CD4-positive, alpha-beta memory T cell (primary cell): ENCODE data around the gene UBXN11. TPM values are rescaled to one million over a fixed set of nuclear protein-coding genes. Genes with fewer than 3 reads are reported as not detected.

Experiments
- CTCF ChIA-PET: fragments of 350-600 bp; sonication (Branson Sonifier 250); formaldehyde crosslinking; loops from one replicate; lab custom pipeline; 2021; ENCODE audit warnings: inconsistent platforms; ENCODE audit not compliant: partially characterized antibody; lab: Charles Lee
- POLR2A ChIA-PET: fragments of 350-600 bp; sonication (Branson Sonifier 250); formaldehyde crosslinking; loops from one replicate; lab custom pipeline; 2021; ENCODE audit not compliant: partially characterized antibody; lab: Charles Lee
- DNase-seq, 5 donors: peaks; one replicate each; pipeline versions ENCODE4 v3.0.0 to v3.0.0-alpha.2; 2020 to 2022; ENCODE audit warnings: mixed read lengths in 1 of 5
- H3K27ac ChIP-seq: one replicate; pipeline ENCODE4 v1.7.0; 2013; ENCODE audit warnings: low read depth, low read length
- H3K27me3 ChIP-seq: 2 replicates; pipeline ENCODE4 v1.7.0; 2013; ENCODE audit warnings: mild to moderate bottlenecking, low read length, moderate library complexity; ENCODE audit not compliant: insufficient read depth
- H3K36me3 ChIP-seq: 2 replicates; pipeline ENCODE4 v1.7.0; 2013; ENCODE audit warnings: mild to moderate bottlenecking, low read length, moderate library complexity; ENCODE audit not compliant: insufficient read depth
- H3K4me1 ChIP-seq: 2 replicates; pipeline ENCODE4 v1.7.0; 2013; ENCODE audit warnings: mild to moderate bottlenecking, low read length, moderate library complexity; ENCODE audit not compliant: insufficient read depth
- H3K4me3 ChIP-seq, 2 donors: one replicate each; pipeline ENCODE4 v1.7.0; 2013; ENCODE audit warnings: low read length in 2 of 2, mild to moderate bottlenecking in 1 of 2
- H3K9me3 ChIP-seq, 2 donors: one replicate each; pipeline ENCODE4 v1.7.0; 2013; ENCODE audit warnings: low read length in 2 of 2, control low read depth in 1 of 2; ENCODE audit not compliant: control insufficient read depth in 1 of 2
- H3K27ac Mint-ChIP-seq, 7 donors: one replicate each; pipeline ENCODE4 v1.8.0; 2020 to 2021; ENCODE audit warnings: mixed read lengths in 7 of 7, mild to moderate bottlenecking in 6 of 7, inconsistent platforms in 3 of 7, moderate library complexity in 3 of 7
- H3K27me3 Mint-ChIP-seq, 2 donors: one replicate each; pipeline ENCODE4 v1.8.0; 2020 to 2021; ENCODE audit warnings: mixed read lengths in 2 of 2
- H3K36me3 Mint-ChIP-seq, 2 donors: one replicate each; pipeline ENCODE4 v1.8.0; 2020 to 2021; ENCODE audit warnings: mixed read lengths in 2 of 2, inconsistent platforms in 1 of 2, mild to moderate bottlenecking in 1 of 2
- H3K4me1 Mint-ChIP-seq, 4 donors: one replicate each; pipeline ENCODE4 v1.8.0; 2020 to 2021; ENCODE audit warnings: mixed read lengths in 4 of 4, mild to moderate bottlenecking in 1 of 4
- H3K4me3 Mint-ChIP-seq, 8 donors: one replicate each; pipeline ENCODE4 v1.8.0; 2020 to 2021; ENCODE audit warnings: mixed read lengths in 8 of 8, mild to moderate bottlenecking in 7 of 8, moderate library complexity in 6 of 8, inconsistent platforms in 3 of 8
- H3K9me3 Mint-ChIP-seq, 8 donors: one replicate each; pipeline ENCODE4 v1.8.0; 2020 to 2021; ENCODE audit warnings: mixed read lengths in 8 of 8, mild to moderate bottlenecking in 5 of 8, inconsistent platforms in 3 of 8, moderate library complexity in 1 of 8
- intact Hi-C: fragments of 100-400 bp; cut with micrococcal nuclease; formaldehyde crosslinking; loops from one replicate; pipeline ENCODE4 v1.15.1; 2023
- polyA plus RNA-seq, 2 donors: library from polyadenylated mRNA; unstranded; fragments of 300-500 nt; fragmentation: Illumina TruSeq; gene quantifications; one replicate each; pipeline ENCODE4 v1.2.3, GENCODE V29; 2021
- total RNA-seq, 2 experiments: library from RNA; stranded (reverse); gene quantifications; one replicate each; pipeline ENCODE4 v1.2.3, GENCODE V29; 2021

UBXN11 gene
- total and polyA plus RNA-seq, 4 experiments from 2014 or later = 13.3 to 117 (median 66.4) TPM

DNA sequence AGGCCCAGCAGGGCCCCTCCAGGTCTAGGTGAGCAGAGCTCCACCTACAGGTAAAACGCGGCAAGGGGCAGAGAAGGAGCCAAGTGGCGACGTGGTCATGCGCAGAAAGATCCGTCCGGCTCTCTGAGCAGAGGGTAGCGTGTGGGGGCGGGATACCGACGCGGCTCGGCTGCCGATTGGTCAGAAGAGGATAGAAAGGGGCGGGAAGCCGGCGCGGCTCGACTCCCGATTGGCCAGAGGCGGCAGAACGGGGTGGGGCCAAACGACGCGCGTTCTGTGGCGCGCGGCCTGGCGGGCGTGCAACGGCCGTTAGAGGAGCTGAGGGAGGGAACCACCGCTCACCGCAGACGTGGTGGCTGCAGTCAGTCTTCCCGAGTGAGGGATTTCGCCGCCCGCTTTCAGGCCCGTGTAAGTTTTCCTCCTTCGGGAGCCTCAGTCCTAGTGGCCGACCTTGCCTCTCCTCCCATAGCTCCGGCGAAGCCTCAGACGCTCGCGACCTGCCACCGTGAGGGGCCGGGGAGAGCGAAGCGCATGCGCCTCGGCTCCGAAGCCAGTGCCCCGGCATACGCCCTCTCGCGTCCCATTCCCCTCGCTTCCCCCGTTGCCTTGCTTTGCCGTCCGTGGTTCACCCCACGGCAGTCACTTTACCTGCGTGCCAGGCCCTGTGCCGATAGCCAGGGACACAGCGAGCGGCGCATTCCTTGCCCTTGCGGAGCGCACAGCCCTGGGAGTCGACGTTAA, 72.4 kb downstream of the UBXN11 start, which contains the start of gene CEP85:
Gene CEP85, plus strand, starts transcription at position 298 of the 741 bp plus-strand sequence. CDS start 5,584 bp downstream, outside the sequence.
- no peaks in the 10 kb centered on the region for H3K9me3 ChIP-seq
- ChIA-PET CTCF (interaction anchor here (0.7 to 9.3 kb wide), 54 partner anchors 9 to 807 kb away, joined by 3 to 167 read pairs (median 5); partner anchors contain the start of genes C1orf232, CATSPER4, CD52 and DHDDS), POLR2A (interaction anchor here (0.7 to 4.4 kb wide), 32 partner anchors 11 to 666 kb away, joined by 3 to 44 read pairs (median 6); partner anchors contain the start of genes C1orf232, CD52, DHDDS and GPATCH3)
- peak within 1 kb of the TSS; percentile 77 for H3K27ac ChIP-seq
- Mint-ChIP-seq H3K27ac (peak within 1 kb of the TSS; percentile 84 to 100 (median 97)), H3K4me3 (peak within 1 kb of the TSS; percentile 92 to 100 (median 98)), H3K4me1 (peaks cover 18 to 43% (median 33%) of the 10 kb centered on the region in 4 donors), H3K27me3 (peaks cover 0 to 1% of the 10 kb centered on the region in 2 donors), H3K9me3 (peaks cover 0 to 3% (median 0%) of the 10 kb centered on the region in 8 donors), H3K36me3 (peaks cover 0 to 7% of the 10 kb centered on the region in 2 donors)
- DNase-seq = peak; percentile 98 to 99 (median 98)
- peaks cover 26% of the 10 kb centered on the region for H3K4me1 ChIP-seq
- no peaks in the 10 kb centered on the region for H3K36me3 ChIP-seq
- no peaks in the 10 kb centered on the region for H3K27me3 ChIP-seq
- H3K4me3 ChIP-seq = peak within 1 kb of the TSS; percentile 90 to 97
- intact Hi-C loops = loop anchor here (1.0 to 5.0 kb wide), 9 partner anchors 31 to 239 kb away; partner anchors contain the start of genes CATSPER4, PDIK1L and ZNF593

Other genes with a start within 250 kb of the UBXN11 start
- gene TRIM63, start 239.0 kb downstream of the UBXN11 start, total RNA-seq = not detected
- gene TRIM63, start 239.0 kb downstream of the UBXN11 start, polyA plus RNA-seq = not detected
- gene PDIK1L, start 194.8 kb downstream of the UBXN11 start, total RNA-seq = 10 to 100 TPM; 20.1 to 25.0 TPM
- 1 to 10 TPM; 5.5 to 8.7 TPM for gene PDIK1L, start 194.8 kb downstream of the UBXN11 start, polyA plus RNA-seq
- gene FAM110D, start 147.6 kb downstream of the UBXN11 start, total RNA-seq = not detected
- gene FAM110D, start 147.6 kb downstream of the UBXN11 start, polyA plus RNA-seq = not detected
- gene C1orf232, start 137.7 kb downstream of the UBXN11 start, total RNA-seq = not detected
- not detected for gene C1orf232, start 137.7 kb downstream of the UBXN11 start, polyA plus RNA-seq
- 10 to 100 TPM; 10.7 to 12.4 TPM for gene ZNF593, start 136.7 kb downstream of the UBXN11 start, total RNA-seq
- 10 to 100 TPM; 21.6 to 32.9 TPM for gene ZNF593, start 136.7 kb downstream of the UBXN11 start, polyA plus RNA-seq
- gene ZNF593OS, start 134.8 kb downstream of the UBXN11 start, total RNA-seq = not detected
- under 1 TPM; 0.53 to 0.78 TPM for gene ZNF593OS, start 134.8 kb downstream of the UBXN11 start, polyA plus RNA-seq
- gene CNKSR1, start 129.1 kb downstream of the UBXN11 start, total RNA-seq = 1 to 10 TPM; 3.4 to 4.5 TPM
- gene CNKSR1, start 129.1 kb downstream of the UBXN11 start, polyA plus RNA-seq = 1 to 10 TPM in 1 of 2 donors, under 1 TPM in 1; 0.28 to 1.1 TPM
- gene CATSPER4, start 116.0 kb downstream of the UBXN11 start, total RNA-seq = not detected
- not detected for gene CATSPER4, start 116.0 kb downstream of the UBXN11 start, polyA plus RNA-seq
- 10 to 100 TPM; 20.4 to 21.9 TPM for gene CEP85, start 72.4 kb downstream of the UBXN11 start, total RNA-seq
- 1 to 10 TPM; 6.7 to 9.4 TPM for gene CEP85, start 72.4 kb downstream of the UBXN11 start, polyA plus RNA-seq
- 100 to 1,000 TPM; 293 to 305 TPM for gene SH3BGRL3, start 26.6 kb downstream of the UBXN11 start, total RNA-seq
- 1,000 to 10,000 TPM in 1 of 2 donors, 100 to 1,000 TPM in 1; 979 to 1,531 TPM for gene SH3BGRL3, start 26.6 kb downstream of the UBXN11 start, polyA plus RNA-seq
- gene CD52, start 11.3 kb upstream of the UBXN11 start, total RNA-seq = 1,000 to 10,000 TPM; 1,302 to 1,324 TPM
- gene CD52, start 11.3 kb upstream of the UBXN11 start, polyA plus RNA-seq = over 10,000 TPM in 1 of 2 donors, 1,000 to 10,000 TPM in 1; 8,660 to 12,303 TPM
- gene CRYBG2, start 47.5 kb upstream of the UBXN11 start, total RNA-seq = 1 to 10 TPM; 5.7 to 6.7 TPM
- gene CRYBG2, start 47.5 kb upstream of the UBXN11 start, polyA plus RNA-seq = 1 to 10 TPM in 1 of 2 donors, under 1 TPM in 1; 0.27 to 3.8 TPM
- not detected for gene ZNF683, start 66.1 kb upstream of the UBXN11 start, total RNA-seq
- under 1 TPM; 0.49 to 0.63 TPM for gene ZNF683, start 66.1 kb upstream of the UBXN11 start, polyA plus RNA-seq
- gene LIN28A, start 104.2 kb upstream of the UBXN11 start, total RNA-seq = not detected
- gene LIN28A, start 104.2 kb upstream of the UBXN11 start, polyA plus RNA-seq = not detected
- gene DHDDS, start 125.7 kb upstream of the UBXN11 start, total RNA-seq = 10 to 100 TPM; 44.4 to 46.2 TPM
- 10 to 100 TPM; 23.3 to 26.7 TPM for gene DHDDS, start 125.7 kb upstream of the UBXN11 start, polyA plus RNA-seq
- 100 to 1,000 TPM; 341 to 361 TPM for gene HMGN2, start 165.8 kb upstream of the UBXN11 start, total RNA-seq
- 100 to 1,000 TPM; 566 to 681 TPM for gene HMGN2, start 165.8 kb upstream of the UBXN11 start, polyA plus RNA-seq
- gene RPS6KA1, start 223.1 kb upstream of the UBXN11 start, total RNA-seq = 100 to 1,000 TPM; 106 to 108 TPM
- 100 to 1,000 TPM; 180 to 215 TPM for gene RPS6KA1, start 223.1 kb upstream of the UBXN11 start, polyA plus RNA-seq